ENCODE results near the gene BAIAP2.
"Not testable (repeated sequence)": the region's sequence is repeated elsewhere in the genome, so short reads cannot be mapped to it uniquely, and the experiment has no call there.

The BAIAP2 gene

GRCh38 chr17:81146208-81146607, 111.3 kb downstream of the BAIAP2 start:
- not testable (repeated sequence) for DNase-seq

GRCh38 chr17:81147701-81148100, 112.8 kb downstream of the BAIAP2 start:
- DNase-seq: no peak

GRCh38 chr17:81148571-81148970, 113.6 kb downstream of the BAIAP2 start:
- DNase-seq: no peak

- no peak for DNase-seq
Observed at GRCh38 chr17:81148986-81149533, 114.1 kb downstream of the BAIAP2 start.

GRCh38 chr17:81150377-81151077, 115.6 kb downstream of the BAIAP2 start:
- DNase-seq: no peak

GRCh38 chr17:81151278-81151677, 116.3 kb downstream of the BAIAP2 start:
- DNase-seq: no peak

GRCh38 chr17:81152288-81152828, 117.4 kb downstream of the BAIAP2 start:
- DNase-seq: no peak

- peak; percentile 30 for DNase-seq
Observed at GRCh38 chr17:81153340-81153803, 118.4 kb downstream of the BAIAP2 start.

GRCh38 chr17:81154016-81154415, 119.1 kb downstream of the BAIAP2 start:
- DNase-seq: not testable (repeated sequence)

- DNase-seq: no peak
Observed at GRCh38 chr17:81154961-81155360, 120.0 kb downstream of the BAIAP2 start.

GRCh38 chr17:81156866-81157805, 122.2 kb downstream of the BAIAP2 start:
- no peak for DNase-seq

- DNase-seq: no peak
Observed at GRCh38 chr17:81157848-81158687, 123.1 kb downstream of the BAIAP2 start.

GRCh38 chr17:81158688-81159590, 124.0 kb downstream of the BAIAP2 start:
- no peak for DNase-seq

- DNase-seq: no peak
Observed at GRCh38 chr17:81159611-81160265, 124.8 kb downstream of the BAIAP2 start.

- no peak for DNase-seq
Observed at GRCh38 chr17:81160306-81160705, 125.4 kb downstream of the BAIAP2 start.

GRCh38 chr17:81160747-81161453, 125.9 kb downstream of the BAIAP2 start:
- no peak for DNase-seq

- no peak for DNase-seq
Observed at GRCh38 chr17:81161536-81161935, 126.6 kb downstream of the BAIAP2 start.

GRCh38 chr17:81161972-81162371, 127.0 kb downstream of the BAIAP2 start:
- DNase-seq: no peak

GRCh38 chr17:81162491-81162890, 127.5 kb downstream of the BAIAP2 start:
- no peak for DNase-seq

Measured in stimulated activated CD4-positive, alpha-beta T cell treated with anti-CD3 and anti-CD28 coated beads, Interleukin-4, amount 100 ng/mL, for 24 hours (primary cell).